GM10248 (cell line): ENCODE measurements around the gene TNS1.
A peak's percentile ranks its signal among the peaks of the same experiment; 100 is the strongest.

Experiments
- CTCF ChIA-PET: fragments of 300-600 bp; sonication (Branson Sonifier 250); formaldehyde crosslinking; extraction: SDS; loops from one replicate; lab custom pipeline; 2021; ENCODE audit warnings: antibody characterized with exemption; lab: Yijun Ruan, JAX
- POLR2A ChIA-PET: fragments of 350-650 bp; sonication (Branson Sonifier 250); formaldehyde crosslinking; extraction: SDS; loops from one replicate; lab custom pipeline; 2020; ENCODE audit warnings: antibody characterized with exemption; lab: Yijun Ruan, JAX
- DNase-seq: peaks from one replicate; pipeline ENCODE4 v3.0.0; 2012; ENCODE audit errors: extremely low spot score
- TF ChIP-seq, protein P1 (sequence below): IDR thresholded peaks from 2 replicates; pipeline ENCODE4 v1.5.1; 2012; ENCODE audit warnings: mild to moderate bottlenecking, low read depth; ENCODE audit errors: extremely low read depth, missing control alignments, control extremely low read depth

Gene TNS1

DNA sequence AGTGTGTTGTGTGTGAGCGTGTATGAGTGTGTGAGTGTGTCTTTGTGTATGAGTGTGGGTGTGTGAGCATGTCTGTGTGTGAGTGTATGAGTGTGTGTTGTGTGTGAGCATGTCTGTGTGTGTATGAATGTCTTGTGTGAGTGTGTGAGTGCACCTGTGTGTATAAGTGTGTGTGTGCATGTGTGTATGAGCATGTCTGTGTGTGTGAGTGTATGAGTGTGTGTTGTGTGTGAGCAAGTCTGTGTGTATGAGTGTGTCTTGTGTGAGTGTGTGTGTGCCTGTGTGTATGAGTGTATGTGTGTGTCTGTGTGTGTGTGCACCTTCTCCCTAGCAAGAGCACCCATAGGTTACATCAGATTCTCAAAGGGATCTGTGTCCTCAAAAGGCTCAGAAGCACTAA, 28.5 kb upstream of the TNS1 start:
- TF ChIP-seq, protein P1, sequence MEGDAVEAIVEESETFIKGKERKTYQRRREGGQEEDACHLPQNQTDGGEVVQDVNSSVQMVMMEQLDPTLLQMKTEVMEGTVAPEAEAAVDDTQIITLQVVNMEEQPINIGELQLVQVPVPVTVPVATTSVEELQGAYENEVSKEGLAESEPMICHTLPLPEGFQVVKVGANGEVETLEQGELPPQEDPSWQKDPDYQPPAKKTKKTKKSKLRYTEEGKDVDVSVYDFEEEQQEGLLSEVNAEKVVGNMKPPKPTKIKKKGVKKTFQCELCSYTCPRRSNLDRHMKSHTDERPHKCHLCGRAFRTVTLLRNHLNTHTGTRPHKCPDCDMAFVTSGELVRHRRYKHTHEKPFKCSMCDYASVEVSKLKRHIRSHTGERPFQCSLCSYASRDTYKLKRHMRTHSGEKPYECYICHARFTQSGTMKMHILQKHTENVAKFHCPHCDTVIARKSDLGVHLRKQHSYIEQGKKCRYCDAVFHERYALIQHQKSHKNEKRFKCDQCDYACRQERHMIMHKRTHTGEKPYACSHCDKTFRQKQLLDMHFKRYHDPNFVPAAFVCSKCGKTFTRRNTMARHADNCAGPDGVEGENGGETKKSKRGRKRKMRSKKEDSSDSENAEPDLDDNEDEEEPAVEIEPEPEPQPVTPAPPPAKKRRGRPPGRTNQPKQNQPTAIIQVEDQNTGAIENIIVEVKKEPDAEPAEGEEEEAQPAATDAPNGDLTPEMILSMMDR: no peak
- ChIA-PET CTCF (interaction anchor here (1.8 to 4.3 kb wide), 2 partner anchors 10 to 241 kb away, joined by 7 to 39 read pairs; no protein-coding TSS in a partner anchor), POLR2A (no interaction called here)
- DNase-seq: no peak

DNA sequence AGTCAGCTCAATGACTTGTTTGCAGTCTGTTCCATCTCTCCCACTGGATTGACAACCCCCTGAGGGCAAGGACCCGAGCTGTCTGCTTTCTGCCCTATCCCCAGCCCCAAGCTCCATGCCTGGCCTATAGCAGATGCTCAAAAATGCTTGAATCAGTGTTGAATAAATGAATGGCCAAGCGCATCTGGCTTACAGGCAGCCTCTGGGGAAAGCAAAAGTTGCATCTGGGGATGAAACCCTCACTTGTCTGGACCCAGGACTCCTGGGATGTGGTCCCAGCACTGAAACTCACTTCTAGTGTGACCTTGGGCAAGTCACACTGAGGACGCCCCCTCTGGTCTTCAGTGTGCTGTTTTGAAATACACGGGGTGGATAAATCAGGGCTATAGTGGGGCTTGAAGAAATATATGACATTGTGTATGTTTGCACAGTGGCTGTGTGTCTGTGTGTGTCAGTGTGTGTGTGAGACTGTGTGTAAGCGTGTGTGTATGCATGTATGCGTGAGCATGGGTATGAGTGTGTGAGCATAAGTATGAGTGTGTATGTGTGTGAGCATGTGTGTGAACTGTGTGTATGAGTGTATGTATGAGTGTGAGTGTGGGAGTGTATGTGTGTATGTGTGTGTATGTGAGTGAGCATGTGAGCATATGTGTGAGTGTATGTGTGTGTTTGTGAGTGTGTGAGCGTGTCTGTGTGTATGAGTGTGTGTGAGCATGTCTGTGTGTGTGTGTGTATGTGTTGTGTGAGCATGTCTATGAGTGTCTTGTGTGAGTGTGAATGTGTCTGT, 27.8 kb upstream of the TNS1 start:
- TF ChIP-seq, protein P1: no peak
- CTCF ChIA-PET: interaction anchor here (1.3 to 4.3 kb wide), 4 partner anchors 11 to 241 kb away, joined by 5 to 39 read pairs (median 6); no protein-coding TSS in a partner anchor
- POLR2A ChIA-PET: no interaction called here
- peak; percentile 6 for DNase-seq

DNA sequence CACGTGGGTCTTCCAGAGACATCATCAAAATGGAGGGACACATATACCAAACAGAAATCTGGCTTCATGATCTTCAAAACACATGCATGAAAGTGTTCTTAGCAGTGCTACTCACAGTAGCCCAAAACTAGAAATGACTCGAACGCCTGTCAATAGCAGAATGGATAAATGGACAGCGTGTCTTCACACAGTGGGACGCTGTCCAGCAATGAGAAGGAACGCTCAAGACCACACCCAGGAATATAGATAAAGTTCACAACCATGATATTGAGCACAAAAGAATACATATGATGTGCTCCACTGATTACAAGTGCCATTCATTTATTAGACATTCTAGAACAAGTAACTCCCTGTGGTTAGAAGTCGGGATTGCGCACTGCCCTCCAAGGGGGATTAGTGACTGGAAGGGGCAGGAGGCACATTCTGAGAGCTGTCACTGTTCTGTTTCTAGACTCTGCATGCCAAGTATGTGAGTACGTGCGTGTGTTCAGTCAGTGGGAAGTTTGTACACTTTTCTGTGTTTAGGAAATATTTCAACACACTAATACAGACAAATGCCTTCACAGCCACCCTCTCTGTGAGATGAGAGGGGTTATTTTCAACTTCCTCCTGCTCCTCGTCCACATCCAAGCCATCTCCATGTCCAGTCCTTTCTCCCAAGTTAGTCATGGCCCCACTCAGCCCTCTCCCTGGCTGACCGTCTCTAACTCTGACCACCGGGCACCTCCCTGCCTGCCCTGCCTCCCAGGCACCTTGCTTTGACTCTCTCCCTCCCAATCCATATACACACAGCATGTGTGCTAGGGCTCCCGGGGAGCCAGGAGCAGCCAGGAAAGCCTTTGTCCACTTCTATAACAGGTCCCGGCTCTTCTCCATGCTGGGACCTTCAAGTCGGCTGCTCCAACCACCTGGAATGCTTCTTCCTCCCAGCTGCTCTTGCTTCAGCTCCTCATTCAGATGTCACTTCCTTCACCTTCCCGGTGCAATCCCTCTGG, 26.9 kb upstream of the TNS1 start:
- ChIA-PET CTCF (interaction anchor here (1.2 to 2.2 kb wide), 4 partner anchors 12 to 240 kb away, joined by 4 to 5 read pairs (median 4); no protein-coding TSS in a partner anchor), POLR2A (no interaction called here)
- no peak for DNase-seq
- TF ChIP-seq, protein P1: no peak

DNA sequence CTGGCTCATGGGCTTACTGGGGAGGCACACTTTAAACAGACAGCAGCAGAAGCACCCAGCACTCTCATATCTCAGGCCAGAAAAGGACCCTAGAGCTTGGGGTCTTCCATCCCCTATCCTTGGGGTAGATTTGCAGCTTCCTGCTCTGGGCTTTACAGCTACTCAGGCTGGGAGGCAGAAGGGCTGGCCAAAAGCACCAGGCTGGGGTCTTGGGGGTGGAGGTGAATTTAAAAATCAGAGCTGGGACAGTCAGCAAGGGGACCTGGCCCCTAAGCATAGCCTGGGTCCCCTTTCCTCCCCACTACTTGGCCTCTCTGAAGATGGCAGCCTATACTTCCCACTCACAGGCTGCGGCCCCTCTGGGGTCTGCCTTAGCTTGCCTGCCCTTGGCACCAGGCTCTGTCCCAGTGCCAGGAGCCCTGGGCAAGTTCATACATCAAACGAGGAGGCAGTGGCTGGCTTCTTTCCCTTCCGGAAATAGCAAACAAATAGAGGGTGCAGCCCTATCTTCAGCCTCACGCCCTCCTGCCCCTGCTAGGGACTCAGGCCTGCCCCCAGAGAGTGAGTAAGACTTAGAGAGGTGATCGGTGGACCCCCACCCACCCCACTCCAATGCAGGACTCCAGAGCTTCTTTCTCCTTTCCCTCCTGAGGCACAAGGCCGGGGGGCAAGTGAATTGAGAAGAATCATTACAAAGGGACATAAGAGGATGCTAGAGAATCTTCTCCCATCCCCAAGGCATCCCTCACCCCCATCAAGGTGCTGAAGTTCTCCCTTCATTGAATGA, 26.0 kb upstream of the TNS1 start:
- TF ChIP-seq, protein P1: no peak
- DNase-seq: peak; percentile 5
- POLR2A ChIA-PET: no interaction called here
- CTCF ChIA-PET: interaction anchor here (0.8 to 2.2 kb wide), 6 partner anchors 13 to 237 kb away, joined by 3 to 5 read pairs (median 4); no protein-coding TSS in a partner anchor

DNA sequence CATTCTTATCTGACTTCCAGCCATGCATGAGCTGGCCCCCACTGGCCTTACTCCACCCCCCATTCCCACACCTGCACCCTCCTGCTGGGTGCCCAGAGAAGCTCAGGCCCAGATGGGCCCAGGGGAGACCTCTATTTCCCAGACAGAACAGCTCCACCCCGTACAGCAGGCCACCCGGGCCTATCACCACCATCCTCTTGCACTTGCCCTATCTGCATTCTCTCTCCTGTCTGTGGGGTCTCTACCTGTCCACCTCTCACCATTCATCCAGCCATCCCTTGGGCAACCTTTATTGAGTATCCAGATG, 25.3 kb upstream of the TNS1 start:
- TF ChIP-seq, protein P1: no peak
- CTCF ChIA-PET: interaction anchor here (0.8 to 2.2 kb wide), 6 partner anchors 13 to 236 kb away, joined by 3 to 5 read pairs (median 4); no protein-coding TSS in a partner anchor
- DNase-seq: peak; percentile 11
- POLR2A ChIA-PET: no interaction called here
